NCI-H345 treated with DMSO at 0.1 percent for 48 hours (cell line): ENCODE measurements around the gene SPACA6.

Experiments used
- DNase-seq: peaks from one replicate; lab custom pipeline; 2025; ENCODE audit not compliant: unreplicated experiment; lab: John Stamatoyannopoulos, UW

SPACA6 gene

DNA sequence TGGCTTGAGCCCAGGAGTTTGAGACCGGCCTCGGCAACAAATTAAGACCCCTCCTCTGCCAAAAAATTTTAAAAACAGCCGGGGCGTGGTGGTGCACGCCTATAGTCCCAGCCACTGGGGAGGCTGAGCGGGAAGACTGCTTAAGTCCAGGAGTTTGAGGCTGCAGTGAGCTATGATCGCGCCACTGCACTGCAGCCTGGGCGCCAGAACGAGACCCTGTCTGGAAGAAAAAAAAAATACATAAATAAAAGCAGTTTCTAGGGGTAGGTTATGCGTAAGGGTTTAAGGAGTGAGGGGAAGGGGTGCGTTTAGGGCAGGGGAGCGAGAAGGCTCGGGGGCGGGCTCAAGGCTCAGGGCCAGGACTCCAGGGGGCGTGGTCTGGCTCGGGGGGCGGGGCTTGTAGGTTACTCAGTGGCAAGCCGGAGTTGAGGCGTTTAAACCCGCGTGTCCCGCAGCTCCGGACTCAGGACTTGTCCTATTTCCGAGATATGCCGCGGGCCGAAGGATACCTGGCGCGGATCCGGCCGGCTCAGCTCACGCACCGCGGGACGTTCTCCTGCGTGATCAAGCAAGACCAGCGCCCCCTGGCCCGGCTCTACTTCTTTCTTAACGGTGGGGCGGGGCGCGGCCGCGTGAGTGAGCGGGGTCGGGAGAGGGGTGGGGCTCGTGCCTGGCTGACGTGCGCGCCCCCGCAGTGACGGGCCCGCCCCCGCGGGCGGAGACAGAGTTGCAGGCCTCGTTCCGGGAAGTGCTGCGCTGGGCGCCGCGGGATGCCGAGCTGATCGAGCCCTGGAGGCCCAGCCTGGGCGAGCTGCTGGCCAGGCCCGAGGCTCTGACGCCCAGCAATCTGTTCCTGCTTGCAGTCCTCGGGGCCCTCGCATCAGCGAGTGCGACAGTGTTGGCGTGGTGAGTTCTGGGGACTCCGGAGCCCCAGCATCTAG, 10.7 kb downstream of the SPACA6 start:
- no peak for DNase-seq

DNA sequence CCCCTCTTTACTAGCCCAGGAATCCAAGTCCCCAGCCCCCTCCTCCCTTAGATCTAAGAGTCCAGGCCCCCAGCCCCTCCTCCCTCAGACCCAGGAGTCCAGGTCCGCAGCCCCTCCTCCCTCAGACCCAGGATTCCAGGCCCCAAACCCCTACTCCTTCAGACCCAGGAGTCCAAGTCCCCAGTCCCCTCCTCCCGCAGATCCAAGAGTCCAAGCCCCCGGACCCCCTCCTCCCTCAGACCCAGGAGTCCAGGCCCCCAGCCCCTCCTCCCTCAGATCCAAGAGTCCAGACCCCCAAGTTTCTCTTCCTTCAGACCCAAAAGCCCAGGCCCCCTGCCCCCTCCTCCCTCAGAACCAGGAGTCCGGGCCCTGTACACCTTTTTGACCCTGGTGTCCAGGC, 11.5 kb downstream of the SPACA6 start:
- no peak for DNase-seq

DNA sequence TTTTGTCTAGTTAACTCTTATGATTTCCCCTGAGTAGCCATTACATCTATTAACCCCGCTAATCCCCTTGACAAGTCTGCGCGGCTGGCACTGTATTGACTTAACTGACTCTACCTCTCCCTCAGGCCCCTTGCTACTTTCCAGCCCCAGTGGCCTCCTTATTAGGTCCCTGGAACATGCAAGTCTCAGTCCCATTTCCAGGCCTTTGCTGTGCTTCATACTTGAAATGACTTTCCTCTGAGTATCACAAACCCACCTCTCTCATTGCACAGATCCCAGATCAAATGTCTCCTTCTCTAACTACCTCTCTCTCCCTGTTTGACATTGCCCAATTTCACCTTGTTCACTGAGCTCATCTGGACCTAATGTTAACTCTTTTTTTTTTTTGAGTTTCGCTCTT, 13.2 kb downstream of the SPACA6 start:
- no peak for DNase-seq

DNA sequence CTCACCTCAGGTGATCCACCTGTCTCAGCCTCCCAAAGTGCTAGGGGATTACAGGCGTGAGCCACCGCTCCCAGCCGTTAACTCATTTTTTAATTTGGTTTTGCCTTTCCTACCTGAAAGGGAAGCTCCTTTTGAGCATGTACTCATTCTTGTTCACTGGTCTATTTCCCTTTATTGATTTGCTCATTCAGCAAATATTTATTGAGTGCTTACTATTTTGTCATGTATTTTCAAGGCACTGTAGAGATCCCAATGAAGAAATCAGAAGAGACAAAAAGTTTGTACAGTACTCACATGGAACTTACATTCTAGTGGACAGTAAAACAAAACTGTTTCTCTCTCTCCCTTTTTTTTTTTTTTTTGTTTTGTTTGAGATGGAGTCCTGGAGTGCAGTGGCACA, 13.8 kb downstream of the SPACA6 start:
- no peak for DNase-seq

DNA sequence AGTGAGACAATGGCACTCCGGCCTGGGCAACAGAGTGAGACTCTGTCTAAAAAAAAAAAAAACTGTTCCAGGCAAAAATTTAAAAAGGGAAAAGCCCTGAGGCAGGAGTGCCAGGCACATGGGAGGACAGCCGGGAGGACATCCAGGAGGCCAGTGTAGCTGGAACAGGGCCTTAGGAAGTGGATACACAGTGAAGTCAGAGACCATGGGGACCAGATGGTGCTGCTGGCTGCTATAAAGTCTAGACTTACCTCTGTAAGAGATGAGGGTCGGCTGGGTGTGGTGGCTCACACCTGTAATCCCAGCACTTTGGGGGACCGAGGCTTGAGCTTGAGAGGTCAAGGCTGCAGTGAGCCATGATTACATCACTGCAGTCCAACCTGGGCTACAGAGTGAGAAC, 15.7 kb downstream of the SPACA6 start:
- no peak for DNase-seq

DNA sequence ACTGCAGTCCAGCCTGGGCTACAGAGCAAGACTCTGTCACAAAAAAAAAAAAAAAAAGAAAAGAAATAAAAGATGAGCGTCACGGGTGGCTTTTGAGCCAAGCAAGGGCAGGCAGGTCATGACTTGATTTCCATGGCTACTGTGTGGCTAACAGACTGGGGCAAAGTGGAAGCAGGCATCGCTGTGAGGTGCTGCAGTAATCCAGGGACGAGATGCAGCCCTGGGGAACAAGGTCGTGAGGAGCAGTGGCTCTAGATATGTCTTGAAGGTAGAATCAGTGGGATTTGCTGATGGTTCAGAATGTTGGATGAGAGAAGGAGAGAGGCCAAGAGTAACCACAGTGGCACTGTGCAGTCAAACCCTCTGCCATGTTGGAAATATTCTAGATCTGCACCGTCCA, 16.4 kb downstream of the SPACA6 start:
- no peak for DNase-seq

DNA sequence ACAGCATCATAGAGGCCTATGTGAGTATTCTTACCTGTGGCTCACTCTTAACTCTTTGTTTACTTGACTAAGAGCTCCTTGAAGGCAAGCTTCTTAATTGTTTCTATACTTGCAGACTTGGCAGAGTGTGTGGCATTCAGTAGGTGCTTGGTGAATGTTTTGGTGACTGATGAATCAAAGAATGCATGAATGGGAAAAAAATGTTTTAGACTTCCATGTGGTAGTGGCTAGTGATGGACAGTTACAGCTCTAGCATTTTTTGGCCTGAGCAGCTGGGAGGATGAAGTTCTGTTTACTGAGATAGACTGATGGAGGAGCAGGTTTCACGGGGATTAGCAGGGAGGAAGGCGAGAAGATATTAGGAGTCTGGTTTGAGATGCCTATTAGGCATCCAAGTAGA, 17.0 kb downstream of the SPACA6 start:
- no peak for DNase-seq

DNA sequence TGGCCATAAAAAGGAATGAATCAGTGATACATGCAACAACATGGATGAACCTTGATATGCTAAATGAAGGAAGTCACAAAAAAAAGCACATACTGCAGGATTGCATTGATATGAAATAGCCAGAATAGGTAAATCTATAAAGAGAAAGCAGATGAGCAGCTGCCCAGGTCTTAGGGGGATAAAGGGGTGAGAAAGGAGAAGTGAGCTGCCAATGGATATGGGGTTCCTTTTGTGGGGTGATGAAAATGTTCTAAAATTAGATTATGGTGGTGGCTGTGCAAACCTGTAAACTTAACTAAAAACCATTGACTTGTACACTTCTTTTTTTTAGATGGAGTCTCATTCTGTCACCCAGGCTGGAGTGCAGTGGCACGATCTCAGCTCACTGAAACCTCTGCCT, 18.6 kb downstream of the SPACA6 start:
- no peak for DNase-seq

DNA sequence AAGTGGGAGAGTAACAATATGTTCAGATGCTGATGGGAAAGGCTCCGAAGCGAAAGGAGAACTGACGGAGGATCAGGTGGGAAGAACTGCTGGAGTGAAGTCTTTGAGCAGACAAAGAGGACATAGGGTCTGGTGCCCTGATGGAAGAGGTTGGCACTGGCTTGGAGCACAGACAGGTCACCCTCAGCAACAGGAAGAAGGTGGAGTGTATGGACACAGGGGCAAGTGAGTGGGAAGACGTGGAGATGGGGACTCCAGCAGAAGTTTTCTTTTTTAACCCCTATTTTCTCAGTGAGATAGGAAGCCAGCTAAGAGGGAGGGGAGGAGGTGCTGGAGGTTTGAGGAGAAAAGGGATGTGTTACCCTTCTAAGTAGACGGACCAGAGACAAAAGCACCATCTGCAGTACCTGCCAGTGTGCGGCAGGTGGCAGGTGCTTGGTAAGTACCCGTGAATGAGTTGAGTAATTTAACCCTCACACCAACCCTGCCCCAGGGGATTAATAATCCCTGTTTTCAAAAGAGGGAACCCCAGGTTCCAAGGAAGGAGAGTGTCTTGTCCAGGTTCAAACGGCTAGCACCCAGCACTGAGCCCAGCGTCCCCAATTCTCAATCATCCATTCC, 19.4 kb downstream of the SPACA6 start:
- DNase-seq, result no peak

DNA sequence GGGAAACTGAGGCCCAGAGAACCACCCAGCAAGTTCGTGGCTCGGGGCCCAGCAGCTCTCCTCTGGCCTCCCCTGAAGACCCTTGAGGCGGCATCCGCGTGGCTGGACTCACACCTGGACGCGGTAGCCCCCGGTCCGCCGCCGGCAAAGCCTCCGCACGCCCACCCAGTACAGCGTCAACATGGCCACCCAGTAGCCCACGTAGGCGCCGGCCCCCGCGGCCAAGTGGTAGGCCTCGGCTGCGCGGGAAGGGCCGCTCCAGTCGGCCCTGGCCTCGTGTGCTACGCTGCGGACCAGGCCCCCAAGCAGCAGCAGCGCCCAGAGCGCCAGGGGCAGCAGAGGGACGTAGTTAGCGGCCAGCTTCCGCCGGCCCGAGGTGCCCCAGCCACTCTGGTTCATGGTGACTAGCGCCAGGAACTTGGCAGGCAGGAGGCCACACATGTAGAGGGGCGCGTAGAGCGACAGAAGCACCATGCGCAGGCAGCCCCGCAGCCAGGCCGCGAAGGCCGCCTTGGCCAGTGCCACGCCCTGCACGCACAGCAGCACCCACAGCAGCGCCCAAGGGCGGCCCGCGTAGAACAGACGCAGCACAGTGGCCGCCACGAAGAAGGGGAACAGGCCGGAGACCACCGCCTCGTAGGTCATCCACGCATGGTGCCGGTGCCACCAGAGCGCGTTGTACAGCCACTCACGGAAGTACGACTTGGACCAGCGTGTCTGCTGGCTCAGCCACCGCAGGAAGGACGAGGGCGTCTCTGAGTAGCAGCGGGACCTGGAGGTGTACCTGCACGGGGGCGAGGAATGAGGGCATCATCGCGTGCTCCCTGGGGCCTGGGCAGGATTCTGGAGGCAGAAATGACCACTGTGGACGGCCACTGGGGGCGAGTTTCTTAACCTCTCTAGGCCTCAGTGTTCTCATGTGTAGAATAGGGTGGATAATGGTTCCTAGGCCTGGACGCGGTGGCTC, 20.5 kb downstream of the SPACA6 start:
- DNase-seq, result no peak

DNA sequence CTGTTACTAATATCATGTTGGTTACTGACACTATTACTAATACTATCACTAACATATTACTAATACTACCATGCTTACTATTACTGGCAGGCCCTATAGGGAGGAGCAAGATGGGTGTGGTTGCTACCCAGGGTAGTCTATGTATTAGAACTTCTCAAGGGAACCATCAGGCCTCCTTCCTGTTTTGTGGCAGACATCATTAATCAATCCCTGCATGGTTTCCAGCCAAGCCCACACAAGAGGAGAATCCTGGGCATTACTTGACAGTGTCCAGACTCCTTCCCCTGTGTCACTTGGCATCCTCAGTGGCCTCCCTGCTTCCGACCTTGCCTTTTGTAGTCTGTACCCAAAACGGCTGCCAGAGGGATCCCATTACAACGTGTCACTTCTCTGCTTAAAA, 21.7 kb downstream of the SPACA6 start:
- DNase-seq, result no peak

DNA sequence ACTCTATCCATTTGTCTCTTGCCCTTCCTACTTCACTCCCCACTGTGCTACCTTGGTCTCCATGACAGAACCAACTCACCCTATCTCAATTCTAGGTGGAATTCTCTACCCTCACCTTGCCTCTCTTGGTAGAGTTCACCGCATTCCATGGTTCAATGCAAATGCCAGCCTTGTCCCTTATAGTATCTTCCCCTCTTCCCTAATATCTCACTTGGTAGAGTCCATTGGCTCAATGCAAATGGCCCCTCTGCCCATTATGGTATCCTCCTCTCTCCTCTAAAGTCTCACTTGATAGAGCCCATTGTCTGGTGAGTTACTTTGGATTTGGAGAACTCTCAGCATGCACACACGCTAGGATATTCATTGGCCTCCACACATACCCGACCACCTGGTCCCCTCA, 22.7 kb downstream of the SPACA6 start:
- DNase-seq, result no peak

DNA sequence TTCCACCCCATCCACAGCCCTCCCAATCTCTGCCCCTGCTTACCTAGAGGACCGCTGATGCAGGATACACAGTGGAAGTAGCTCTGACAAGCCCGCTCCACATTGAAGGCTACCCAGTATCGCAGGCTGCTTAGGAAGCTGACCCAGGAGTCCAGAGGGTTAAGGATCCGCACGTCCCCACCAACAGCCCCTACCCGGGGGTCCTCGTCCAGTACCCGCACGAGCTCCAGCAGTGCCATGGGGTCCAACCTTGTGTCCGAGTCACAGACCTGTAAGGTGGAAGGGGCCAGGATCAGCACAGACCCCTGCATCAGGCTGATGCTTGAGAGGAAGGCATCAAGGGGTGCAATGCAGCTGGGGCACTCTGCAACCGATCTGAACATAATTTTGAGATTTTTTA, 23.8 kb downstream of the SPACA6 start:
- DNase-seq, result no peak

DNA sequence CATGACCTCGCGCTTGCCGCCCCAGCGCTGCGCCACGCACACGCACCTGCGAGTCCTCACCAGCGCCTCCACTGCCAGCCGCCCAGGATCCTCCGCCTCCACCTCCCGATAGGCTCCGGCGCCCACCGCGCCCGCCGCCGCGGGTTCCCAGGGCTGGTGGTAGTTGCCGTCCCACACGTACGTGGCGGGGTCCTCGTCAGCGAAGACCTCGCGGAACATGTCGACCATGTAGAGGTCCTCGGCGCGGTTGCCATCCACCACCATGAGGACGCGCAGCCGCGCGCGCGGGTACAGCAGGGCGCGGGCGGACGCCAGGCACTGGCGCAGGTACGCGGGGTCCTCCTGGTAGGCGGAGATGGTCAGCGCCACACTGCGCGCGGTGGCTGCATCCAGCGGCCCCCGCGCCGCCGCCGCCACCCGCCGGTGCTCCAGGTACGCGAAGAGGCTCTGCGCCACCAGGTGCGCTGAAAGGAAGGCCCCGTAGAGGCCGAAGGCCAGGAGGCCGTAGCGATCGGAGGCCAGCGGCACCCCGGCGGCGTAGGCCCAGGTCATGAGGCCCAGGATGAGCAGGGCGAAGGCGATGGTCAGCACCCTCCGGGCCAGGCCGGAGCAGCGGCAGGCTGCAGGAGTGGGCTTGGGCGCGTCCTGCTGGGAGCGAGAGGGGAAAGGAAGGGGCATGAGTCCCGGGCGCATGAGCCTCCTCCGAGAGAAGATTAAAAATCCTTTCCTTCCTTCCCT, 26.3 kb downstream of the SPACA6 start:
- DNase-seq, result no peak

DNA sequence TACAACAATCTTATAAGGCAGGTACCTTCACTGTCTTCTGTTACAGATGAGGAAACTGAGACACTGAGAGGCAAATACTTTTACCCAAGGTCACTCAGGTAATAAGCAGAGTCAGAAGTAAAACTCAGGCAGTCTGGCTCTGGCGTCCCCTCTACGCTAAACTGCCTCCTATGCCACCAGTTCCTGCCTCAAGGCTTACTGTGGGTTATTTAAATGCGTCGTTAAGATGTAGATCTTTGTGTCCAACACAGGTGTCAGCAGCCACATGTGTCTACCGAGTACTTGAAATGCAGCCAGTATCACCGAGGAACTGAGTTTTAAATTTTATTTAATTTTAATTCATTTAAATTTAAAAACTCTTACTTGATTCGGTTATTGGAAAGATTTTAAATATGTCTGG, 28.8 kb downstream of the SPACA6 start:
- no peak for DNase-seq

DNA sequence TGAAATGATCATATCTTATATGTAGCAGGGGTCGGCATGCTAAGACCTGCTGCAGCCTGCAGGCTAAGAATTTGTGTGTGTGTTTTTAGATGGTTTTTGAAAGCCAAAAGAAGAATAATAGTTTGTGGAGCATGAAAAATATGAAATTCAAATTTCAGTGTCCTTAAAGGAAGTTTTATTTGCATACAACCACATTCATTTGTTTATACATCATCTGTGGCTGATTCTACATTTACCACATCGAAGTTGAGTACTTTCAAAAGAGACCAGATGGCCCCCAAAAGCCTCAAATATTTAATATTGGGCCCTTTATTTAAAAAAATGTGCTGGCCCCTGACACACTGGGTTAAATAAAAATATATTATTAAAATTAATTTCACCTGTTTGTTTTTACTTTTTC, 29.4 kb downstream of the SPACA6 start:
- no peak for DNase-seq

DNA sequence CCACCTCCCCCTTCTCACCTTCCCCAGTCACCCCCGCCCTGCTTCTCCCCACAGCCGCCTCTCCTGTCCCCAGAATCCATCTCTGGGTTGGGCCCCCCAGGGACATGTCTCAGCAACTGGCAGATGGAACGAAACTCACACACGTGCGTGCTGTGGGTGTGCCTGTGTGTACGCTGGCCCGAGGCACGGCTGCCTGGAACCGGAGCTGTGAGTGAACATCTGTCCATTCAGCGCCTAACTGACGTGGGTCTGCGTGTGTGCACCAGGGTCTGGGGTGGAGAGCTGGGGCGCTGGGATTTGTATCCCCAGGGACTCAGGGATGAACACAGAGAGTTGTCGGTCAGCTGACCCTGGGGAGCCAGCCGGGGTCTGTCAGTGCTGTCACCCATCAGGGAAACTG, 31.4 kb downstream of the SPACA6 start:
- DNase-seq, result no peak

DNA sequence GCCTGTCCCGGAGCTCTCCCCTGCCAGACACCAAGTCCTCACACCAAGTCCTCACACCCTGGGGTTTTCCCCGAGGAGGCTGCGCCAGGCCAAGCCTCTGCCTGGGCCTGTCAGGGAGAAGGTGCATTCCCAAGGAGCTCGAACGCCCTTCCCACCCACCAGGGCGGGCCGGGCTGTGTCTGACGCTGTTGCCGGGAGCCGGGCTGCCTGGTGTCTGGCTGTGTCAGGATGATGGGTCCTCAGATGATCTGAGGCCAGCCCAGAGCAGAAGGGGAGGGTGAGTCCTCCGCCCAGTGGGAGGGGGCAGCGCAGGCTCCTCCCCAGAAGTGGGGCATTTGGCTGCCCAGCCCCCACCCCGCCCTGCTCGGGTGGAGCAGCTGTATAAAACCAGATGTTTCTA, 32.9 kb downstream of the SPACA6 start:
- no peak for DNase-seq

DNA sequence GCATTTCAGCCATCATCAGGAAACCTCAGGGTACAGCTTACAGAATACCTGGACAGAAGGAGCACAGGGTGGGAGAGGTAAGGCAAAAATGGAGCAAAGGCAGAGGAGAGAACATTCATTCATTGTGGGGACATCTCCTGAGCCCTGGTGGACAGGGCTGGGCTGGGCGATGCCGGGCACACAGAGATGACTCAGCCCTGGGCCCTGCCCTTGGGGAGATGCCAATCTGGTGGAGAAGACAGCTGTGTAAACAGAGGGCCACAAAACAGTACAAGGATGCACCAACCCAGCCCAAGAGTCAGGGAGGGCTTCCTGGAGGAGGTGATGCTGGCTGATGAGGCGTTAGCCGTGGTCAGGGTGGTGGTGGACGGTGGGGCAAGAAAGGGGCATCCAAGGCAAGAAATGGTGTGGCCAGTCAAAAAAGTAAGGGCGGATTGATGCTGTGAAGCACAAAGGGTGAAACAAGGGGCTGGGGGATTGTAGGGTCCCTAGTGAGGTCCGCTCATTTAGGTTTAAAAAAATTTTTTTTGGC, 34.3 kb downstream of the SPACA6 start:
- DNase-seq, result no peak

DNA sequence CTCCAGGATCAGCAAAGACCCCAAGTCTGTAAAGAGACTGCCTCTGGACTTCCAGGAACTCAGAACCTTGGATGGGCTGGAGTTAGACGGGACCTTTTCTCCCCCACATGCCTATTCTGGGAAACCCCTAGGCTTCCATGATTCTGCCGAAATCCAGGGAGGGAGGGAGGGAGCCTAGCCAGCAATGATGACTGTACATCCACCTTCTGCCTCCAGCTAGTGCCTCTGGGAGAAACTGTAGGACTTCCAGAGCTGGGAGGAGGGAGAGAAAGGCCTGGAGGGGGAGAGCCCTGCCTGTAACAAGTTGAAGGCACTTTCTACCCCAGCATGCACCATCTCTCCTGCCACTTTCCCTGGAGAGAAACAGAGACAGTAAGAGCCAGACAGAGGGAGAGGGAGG, 36.7 kb downstream of the SPACA6 start:
- no peak for DNase-seq
